Measurements from ENCODE around the gene NSUN7.
"Not testable (repeated sequence)": the region's sequence is repeated elsewhere in the genome, so short reads cannot be mapped to it uniquely, and the experiment has no call there.

Gene NSUN7

GRCh38 chr4:40749717-40750460 lies at the start of gene NSUN7:
Gene NSUN7 (plus strand): TSS chr4:40749955. CDS start chr4:40750694, 739 bp downstream.
- no peaks in the 10 kb centered on the region for H3K27me3 ChIP-seq (ENCODE audit: insufficient read depth, low read length)
- peak within 1 kb of the TSS; percentile 85 for H3K9ac ChIP-seq (ENCODE audit: low read depth, low read length)
- peak within 1 kb of the TSS; percentile 92 for H3K4me3 ChIP-seq (ENCODE audit: low read length)
- H3K4me1 ChIP-seq (ENCODE audit: insufficient read depth, low read length): peaks cover 5% of the 10 kb centered on the region; the same call in 1 of the 2 replicates
- H3K9me3 ChIP-seq (ENCODE audit: insufficient read depth, low read depth, low read length): no peaks in the 10 kb centered on the region
- H3K36me3 ChIP-seq (ENCODE audit: insufficient read depth, low read depth, low read length): peaks cover 7% of the 10 kb centered on the region
- H3K27ac ChIP-seq (ENCODE audit: low read length): peak within 1 kb of the TSS; percentile 11

- H3K4me1 ChIP-seq (ENCODE audit: insufficient read depth, low read length): peaks cover 5% of the 10 kb centered on the region; the same call in 1 of the 2 replicates
- H3K27me3 ChIP-seq (ENCODE audit: insufficient read depth, low read length): no peaks in the 10 kb centered on the region
- no peaks in the 10 kb centered on the region for H3K9me3 ChIP-seq (ENCODE audit: insufficient read depth, low read depth, low read length)
- H3K9ac ChIP-seq (ENCODE audit: low read depth, low read length): no peak overlapping the region
- no peak overlapping the region for H3K4me3 ChIP-seq (ENCODE audit: low read length)
- H3K36me3 ChIP-seq (ENCODE audit: insufficient read depth, low read depth, low read length): no peaks in the 10 kb centered on the region
- H3K27ac ChIP-seq (ENCODE audit: low read length): no peak overlapping the region
Observed at GRCh38 chr4:40702137-40702799, 47.5 kb upstream of the NSUN7 start.

GRCh38 chr4:40702800-40703151 lies 47.0 kb upstream of the NSUN7 start:
- Histone ChIP-seq H3K4me3 (ENCODE audit: low read length) (no peak overlapping the region), H3K27ac (ENCODE audit: low read length) (no peak overlapping the region), H3K27me3 (ENCODE audit: insufficient read depth, low read length) (no peaks in the 10 kb centered on the region), H3K9me3 (ENCODE audit: insufficient read depth, low read depth, low read length) (no peaks in the 10 kb centered on the region), H3K4me1 (ENCODE audit: insufficient read depth, low read length) (peaks cover 5% of the 10 kb centered on the region; the same call in 1 of the 2 replicates), H3K9ac (ENCODE audit: low read depth, low read length) (no peak overlapping the region), H3K36me3 (ENCODE audit: insufficient read depth, low read depth, low read length) (no peaks in the 10 kb centered on the region)

- Histone ChIP-seq H3K27ac (ENCODE audit: low read length) (no peak overlapping the region), H3K36me3 (ENCODE audit: insufficient read depth, low read depth, low read length) (no peaks in the 10 kb centered on the region), H3K4me3 (ENCODE audit: low read length) (no peak overlapping the region), H3K9ac (ENCODE audit: low read depth, low read length) (no peak overlapping the region), H3K27me3 (ENCODE audit: insufficient read depth, low read length) (no peaks in the 10 kb centered on the region), H3K9me3 (ENCODE audit: insufficient read depth, low read depth, low read length) (no peaks in the 10 kb centered on the region), H3K4me1 (ENCODE audit: insufficient read depth, low read length) (peaks cover 5% of the 10 kb centered on the region; the same call in 1 of the 2 replicates)
Observed at GRCh38 chr4:40704073-40704472, 45.7 kb upstream of the NSUN7 start.

GRCh38 chr4:40710484-40711254 lies 39.1 kb upstream of the NSUN7 start:
- Histone ChIP-seq H3K27ac (ENCODE audit: low read length) (no peak overlapping the region), H3K4me1 (ENCODE audit: insufficient read depth, low read length) (peaks cover 3% of the 10 kb centered on the region; the same call in 1 of the 2 replicates), H3K27me3 (ENCODE audit: insufficient read depth, low read length) (no peaks in the 10 kb centered on the region), H3K4me3 (ENCODE audit: low read length) (no peak overlapping the region), H3K9me3 (ENCODE audit: insufficient read depth, low read depth, low read length) (no peaks in the 10 kb centered on the region), H3K36me3 (ENCODE audit: insufficient read depth, low read depth, low read length) (no peaks in the 10 kb centered on the region), H3K9ac (ENCODE audit: low read depth, low read length) (no peak overlapping the region)

GRCh38 chr4:40713001-40713400 lies 36.8 kb upstream of the NSUN7 start:
- not testable (repeated sequence) for H3K9ac ChIP-seq (ENCODE audit: low read depth, low read length); H3K4me3 ChIP-seq (ENCODE audit: low read length); H3K27ac ChIP-seq (ENCODE audit: low read length); H3K9me3 ChIP-seq (ENCODE audit: insufficient read depth, low read depth, low read length); H3K4me1 ChIP-seq (ENCODE audit: insufficient read depth, low read length); H3K36me3 ChIP-seq (ENCODE audit: insufficient read depth, low read depth, low read length); H3K27me3 ChIP-seq (ENCODE audit: insufficient read depth, low read length)

GRCh38 chr4:40713798-40714197 lies 36.0 kb upstream of the NSUN7 start:
- peaks cover 11% of the 10 kb centered on the region; the same call in 1 of the 2 replicates for H3K4me1 ChIP-seq (ENCODE audit: insufficient read depth, low read length)
- H3K27ac ChIP-seq (ENCODE audit: low read length): no peak overlapping the region

GRCh38 chr4:40718586-40718985 lies 31.2 kb upstream of the NSUN7 start:
- H3K4me1 ChIP-seq (ENCODE audit: insufficient read depth, low read length): peaks cover 18% of the 10 kb centered on the region
- H3K27me3 ChIP-seq (ENCODE audit: insufficient read depth, low read length): no peaks in the 10 kb centered on the region
- H3K9me3 ChIP-seq (ENCODE audit: insufficient read depth, low read depth, low read length): no peaks in the 10 kb centered on the region
- H3K4me3 ChIP-seq (ENCODE audit: low read length): 0 out of 2 replicates have a peak overlapping the region, but pooled peaks have one; percentile 3
- H3K27ac ChIP-seq (ENCODE audit: low read length): peak overlapping the region; percentile 9
- peak overlapping the region; percentile 18; the same call in 1 of the 2 replicates for H3K9ac ChIP-seq (ENCODE audit: low read depth, low read length)
- no peaks in the 10 kb centered on the region for H3K36me3 ChIP-seq (ENCODE audit: insufficient read depth, low read depth, low read length)

More at GRCh38 chr4:40713798-40714197, 36.0 kb upstream of the NSUN7 start:
- no peaks in the 10 kb centered on the region for H3K9me3 ChIP-seq (ENCODE audit: insufficient read depth, low read depth, low read length)
- H3K9ac ChIP-seq (ENCODE audit: low read depth, low read length): no peak overlapping the region
- H3K27me3 ChIP-seq (ENCODE audit: insufficient read depth, low read length): no peaks in the 10 kb centered on the region
- no peak overlapping the region for H3K4me3 ChIP-seq (ENCODE audit: low read length)
- H3K36me3 ChIP-seq (ENCODE audit: insufficient read depth, low read depth, low read length): no peaks in the 10 kb centered on the region

GRCh38 chr4:40719008-40719623 lies 30.6 kb upstream of the NSUN7 start:
- Histone ChIP-seq H3K27ac (ENCODE audit: low read length) (peak overlapping the region; percentile 9), H3K36me3 (ENCODE audit: insufficient read depth, low read depth, low read length) (no peaks in the 10 kb centered on the region), H3K27me3 (ENCODE audit: insufficient read depth, low read length) (no peaks in the 10 kb centered on the region), H3K9me3 (ENCODE audit: insufficient read depth, low read depth, low read length) (no peaks in the 10 kb centered on the region), H3K4me3 (ENCODE audit: low read length) (no peak overlapping the region), H3K9ac (ENCODE audit: low read depth, low read length) (peak overlapping the region; percentile 18; the same call in 1 of the 2 replicates), H3K4me1 (ENCODE audit: insufficient read depth, low read length) (peaks cover 18% of the 10 kb centered on the region)

- H3K4me3 ChIP-seq (ENCODE audit: low read length): no peak overlapping the region
- peaks cover 14% of the 10 kb centered on the region for H3K4me1 ChIP-seq (ENCODE audit: insufficient read depth, low read length)
- H3K36me3 ChIP-seq (ENCODE audit: insufficient read depth, low read depth, low read length): no peaks in the 10 kb centered on the region
- no peaks in the 10 kb centered on the region for H3K27me3 ChIP-seq (ENCODE audit: insufficient read depth, low read length)
- no peak overlapping the region for H3K9ac ChIP-seq (ENCODE audit: low read depth, low read length)
- no peaks in the 10 kb centered on the region for H3K9me3 ChIP-seq (ENCODE audit: insufficient read depth, low read depth, low read length)
- no peak overlapping the region for H3K27ac ChIP-seq (ENCODE audit: low read length)
Observed at GRCh38 chr4:40720351-40720750, 29.4 kb upstream of the NSUN7 start.

GRCh38 chr4:40720916-40721315 lies 28.8 kb upstream of the NSUN7 start:
- H3K4me3 ChIP-seq (ENCODE audit: low read length): no peak overlapping the region
- no peaks in the 10 kb centered on the region for H3K27me3 ChIP-seq (ENCODE audit: insufficient read depth, low read length)
- no peak overlapping the region for H3K27ac ChIP-seq (ENCODE audit: low read length)

More at GRCh38 chr4:40720916-40721315, 28.8 kb upstream of the NSUN7 start:
- H3K4me1 ChIP-seq (ENCODE audit: insufficient read depth, low read length): peaks cover 14% of the 10 kb centered on the region
- H3K36me3 ChIP-seq (ENCODE audit: insufficient read depth, low read depth, low read length): no peaks in the 10 kb centered on the region
- H3K9me3 ChIP-seq (ENCODE audit: insufficient read depth, low read depth, low read length): no peaks in the 10 kb centered on the region
- H3K9ac ChIP-seq (ENCODE audit: low read depth, low read length): no peak overlapping the region
